Adrenal gland (tissue), 12 donors: Measurements from ENCODE around the gene AMN. TPM values are rescaled to one million over a fixed set of nuclear protein-coding genes. Genes with fewer than 3 reads are reported as not detected.

Source experiments
- DNase-seq, 7 donors: peaks; one replicate each; pipeline ENCODE4 v3.0.0-alpha.2; 2019 to 2020
- H3K27ac ChIP-seq, 5 donors: fragments of 200-600 bp; sonication (generic) in 4 of 5; 1 replicate in 3 of 5; 2 replicates in 2 of 5; pipeline versions ENCODE4 v1.5.1 to v1.8.0; 2016 to 2020; ENCODE audit warnings: mild to moderate bottlenecking in 1 of 5
- H3K27me3 ChIP-seq: fragments of 200-600 bp; 2 replicates; pipeline ENCODE4 v1.8.0; 2021
- H3K36me3 ChIP-seq, 2 donors: fragments of 200-600 bp; replicated peaks in 1 of 2; 1 replicate in 1 of 2; 2 replicates in 1 of 2; pipeline versions ENCODE4 v1.5.1 to v1.8.0; 2018 to 2022
- H3K4me1 ChIP-seq, 2 donors: fragments of 200-600 bp; replicated peaks in 1 of 2; 1 replicate in 1 of 2; 2 replicates in 1 of 2; pipeline versions ENCODE4 v1.5.1 to v1.8.0; 2018 to 2021
- H3K4me3 ChIP-seq, 4 donors: fragments of 200-600 bp; sonication (generic) in 3 of 4; one replicate each; pipeline ENCODE4 v1.5.1; 2016 to 2018
- H3K9me3 ChIP-seq, 3 donors: fragments of 200-600 bp; sonication (generic) in 1 of 3; replicated peaks in 1 of 3; 1 replicate in 2 of 3; 2 replicates in 1 of 3; pipeline versions ENCODE4 v1.5.1 to v1.8.0; 2016 to 2021
- CTCF ChIP-seq, 6 experiments: fragments of 450-650 bp in 4 of 6; fragments of 200-600 bp in 2 of 6; sonication (generic) in 1 of 6; IDR thresholded peaks; 1 replicate in 5 of 6; 2 replicates in 1 of 6; pipeline versions ENCODE4 v1.5.1 to v1.8.0; 2016 to 2021; ENCODE audit warnings: antibody characterized with exemption in 6 of 6, mild to moderate bottlenecking in 2 of 6, moderate library complexity in 1 of 6
- POLR2A ChIP-seq, 2 donors: fragments of 450-650 bp; IDR thresholded peaks; one replicate each; pipeline ENCODE4 v1.6.1; 2017; ENCODE audit warnings: antibody characterized with exemption in 2 of 2, mild to moderate bottlenecking in 2 of 2, moderate library complexity in 1 of 2
- WGBS, 4 donors: extraction: QIAGEN DNeasy Blood & Tissue Kit in 2 of 4; methylation state at CpG; one replicate each; pipeline versions ENCODE4 v1.1.5 to v1.1.7; 2013 to 2017; 5-methylcytosine and 5-hydroxymethylcytosine counted together
- intact Hi-C, 2 donors: fragments of 100-400 bp; cut with DNase I; formaldehyde crosslinking; loops; one replicate each; pipeline versions ENCODE4 v1.14.1 to v1.15.0; 2022 to 2023
- polyA plus RNA-seq, 3 donors: library from polyadenylated mRNA; stranded (reverse); fragments of 200-250 nt in 2 of 3; fragments of 350-450 nt in 1 of 3; fragmentation: Illumina TruSeq in 1 of 3; extraction: RNeasy Lipid Tissue Mini Kit (QIAGEN cat#74804) in 1 of 3; gene quantifications; one replicate each; pipeline ENCODE4 v1.2.3, GENCODE V29; 2013 to 2014
- total RNA-seq, 9 donors: library from RNA; depleted of rRNA in 4 of 9; stranded (reverse); fragments of >200 nt in 4 of 9; fragments of 120-200 nt in 1 of 9; fragmentation: NEBNext Ultra II Directional in 1 of 9; extraction: Animal tissue kit (Norgen Biotek cat#: 25700) in 1 of 9; gene quantifications; one replicate each; pipeline versions ENCODE4 v1.1.0 to v1.2.4, GENCODE V29; 2013 to 2023
- donor health status: healthy with polysubstance abuse.
- donor health status: Bipolar disorder and iron deficiency.
- donor health status: DM: yes; HTN: yes; CAD: no.
- donor health status: DM: no; HTN: no; CAD: no.
- donor health status: DM: no; HTN: no; CAD: no.
- donor health status: DM: yes; HTN: yes; CAD: no.

AMN gene
- total and polyA plus RNA-seq, 12 donors, result 0.07 to 3.6 (median 0.35) TPM; not detected in 4

- intact Hi-C loops, result no loop called here
- DNase-seq, result no peak
- TF ChIP-seq POLR2A (IDR thresholded peaks at IDR 0.05), result no peak
- no peak for TF ChIP-seq CTCF (IDR thresholded peaks at IDR 0.05)
- H3K9me3 ChIP-seq, result no peaks in the 10 kb centered on the region
- no peaks in the 10 kb centered on the region for H3K4me1 ChIP-seq
- H3K4me3 ChIP-seq, result no peak overlapping the region
- H3K27me3 ChIP-seq, result no peaks in the 10 kb centered on the region
- H3K27ac ChIP-seq, result no peak overlapping the region
- H3K36me3 ChIP-seq, result peaks cover 0 to 93% of the 10 kb centered on the region in 2 donors
- WGBS, 4 donors, result 91 to 95% (median 93%) methylated on average over 9 of the region's 9 CpGs
Observed at GRCh38 chr14:102971314-102971713, 48.9 kb downstream of the AMN start.

- H3K36me3 ChIP-seq, result peaks cover 0 to 93% of the 10 kb centered on the region in 2 donors
- H3K27me3 ChIP-seq, result no peaks in the 10 kb centered on the region
- 93 to 96% (median 94%) methylated on average over 23 to 25 of the region's 25 CpGs for WGBS, 4 donors
- DNase-seq, result no peak
- intact Hi-C loops, result no loop called here
- no peak overlapping the region for H3K27ac ChIP-seq
- H3K4me1 ChIP-seq, result no peaks in the 10 kb centered on the region
- no peaks in the 10 kb centered on the region for H3K9me3 ChIP-seq
- no peak overlapping the region for H3K4me3 ChIP-seq
- TF ChIP-seq POLR2A (IDR thresholded peaks at IDR 0.05), result no peak
- TF ChIP-seq CTCF (IDR thresholded peaks at IDR 0.05), result no peak
Observed at GRCh38 chr14:102971836-102972606, 49.6 kb downstream of the AMN start.

- Histone ChIP-seq H3K27ac (no peak overlapping the region), H3K4me1 (no peaks in the 10 kb centered on the region), H3K9me3 (no peaks in the 10 kb centered on the region), H3K36me3 (peaks cover 0 to 88% of the 10 kb centered on the region in 2 donors), H3K4me3 (no peak overlapping the region), H3K27me3 (no peaks in the 10 kb centered on the region)
- WGBS, 4 donors, result 73 to 86% (median 85%) methylated on average over 11 to 22 of the region's 22 CpGs
- no peak for DNase-seq
- intact Hi-C loops, result no loop called here
- no peak for TF ChIP-seq POLR2A (IDR thresholded peaks at IDR 0.05)
- no peak for TF ChIP-seq CTCF (IDR thresholded peaks at IDR 0.05)
Observed at GRCh38 chr14:102973706-102974285, 51.3 kb downstream of the AMN start.

GRCh38 chr14:102975662-102976061, 53.2 kb downstream of the AMN start:
- 92 to 93% (median 92%) methylated on average over 17 of the region's 17 CpGs for WGBS, 4 donors
- intact Hi-C loops, result no loop called here
- H3K4me3 ChIP-seq, result no peak overlapping the region
- H3K4me1 ChIP-seq, result no peaks in the 10 kb centered on the region
- H3K27ac ChIP-seq, result no peak overlapping the region
- H3K27me3 ChIP-seq, result no peaks in the 10 kb centered on the region
- TF ChIP-seq CTCF (IDR thresholded peaks at IDR 0.05) (no peak), POLR2A (IDR thresholded peaks at IDR 0.05) (no peak)
- H3K9me3 ChIP-seq, result no peaks in the 10 kb centered on the region
- peaks cover 0 to 89% of the 10 kb centered on the region in 2 donors for H3K36me3 ChIP-seq
- no peak for DNase-seq
